SK-N-MC (cell line): ENCODE data around the gene ACTL8.

Experiments
- EZH2 ChIP-seq: fragments of 200-600 bp; sonication (generic); IDR thresholded peaks from one replicate; pipeline ENCODE4 v1.6.1; 2017; ENCODE audit warnings: antibody characterized with exemption
- FOXP2 ChIP-seq: optimal IDR thresholded peaks from 2 replicates; pipeline ENCODE3; 2011; ENCODE audit warnings: mild to moderate bottlenecking, moderate library complexity; ENCODE audit not compliant: insufficient read depth; ENCODE audit errors: extremely low read length, control extremely low read depth
- POLR2AphosphoS5 ChIP-seq: IDR thresholded peaks from 2 replicates; pipeline ENCODE4 v1.6.1; 2012; ENCODE audit warnings: mild to moderate bottlenecking, low read depth, low read length, borderline replicate concordance

- no peak for TF ChIP-seq POLR2AphosphoS5
- no peak for TF ChIP-seq EZH2
- no peak for TF ChIP-seq FOXP2
These were observed 21.5 kb upstream of the ACTL8 start for GRCh38 chr1:17733661-17734060.
